NCI-H1105 treated with DMSO at 0.1 percent for 48 hours (cell line): ENCODE results near the gene TBX2.

ENCODE experiments used
- DNase-seq: peaks from one replicate; lab custom pipeline; 2025; lab: John Stamatoyannopoulos, UW

TBX2 gene

GRCh38 chr17:61368832-61369450 is 30.7 kb upstream of the TBX2 start:
- DNase-seq = no peak

GRCh38 chr17:61369751-61370150 is 29.9 kb upstream of the TBX2 start:
- DNase-seq = no peak

GRCh38 chr17:61371179-61371578 is 28.5 kb upstream of the TBX2 start:
- DNase-seq = no peak

GRCh38 chr17:61371606-61372005 is 28.0 kb upstream of the TBX2 start:
- no peak for DNase-seq

- no peak for DNase-seq
These were observed 27.2 kb upstream of the TBX2 start for GRCh38 chr17:61372436-61372835.

- no peak for DNase-seq
These were observed 22.5 kb upstream of the TBX2 start for GRCh38 chr17:61376931-61377838.

- no peak for DNase-seq
These were observed 20.8 kb upstream of the TBX2 start for GRCh38 chr17:61378658-61379456.

GRCh38 chr17:61379457-61380216 is 20.0 kb upstream of the TBX2 start:
- DNase-seq = no peak

- no peak for DNase-seq
These were observed 19.3 kb upstream of the TBX2 start for GRCh38 chr17:61380217-61380835.

GRCh38 chr17:61380836-61381525 is 18.7 kb upstream of the TBX2 start:
- no peak for DNase-seq

- DNase-seq = no peak
These were observed 18.1 kb upstream of the TBX2 start for GRCh38 chr17:61381537-61381936.

- no peak for DNase-seq
These were observed 16.6 kb upstream of the TBX2 start for GRCh38 chr17:61382796-61383688.

- DNase-seq = no peak
These were observed 15.9 kb upstream of the TBX2 start for GRCh38 chr17:61383689-61384201.

- DNase-seq = no peak
These were observed 15.3 kb upstream of the TBX2 start for GRCh38 chr17:61384354-61384691.

GRCh38 chr17:61384692-61385576 is 14.7 kb upstream of the TBX2 start:
- DNase-seq = no peak

GRCh38 chr17:61385577-61386236 is 13.9 kb upstream of the TBX2 start:
- no peak for DNase-seq

GRCh38 chr17:61386251-61386650 is 13.4 kb upstream of the TBX2 start:
- DNase-seq = no peak

GRCh38 chr17:61387011-61387410 is 12.6 kb upstream of the TBX2 start:
- no peak for DNase-seq
